ENCODE results near the gene PREB.
A peak's percentile ranks its signal among the peaks of the same experiment; 100 is the strongest.
"Not testable (repeated sequence)": the region's sequence is repeated elsewhere in the genome, so short reads cannot be mapped to it uniquely, and the experiment has no call there.

The PREB gene

DNA sequence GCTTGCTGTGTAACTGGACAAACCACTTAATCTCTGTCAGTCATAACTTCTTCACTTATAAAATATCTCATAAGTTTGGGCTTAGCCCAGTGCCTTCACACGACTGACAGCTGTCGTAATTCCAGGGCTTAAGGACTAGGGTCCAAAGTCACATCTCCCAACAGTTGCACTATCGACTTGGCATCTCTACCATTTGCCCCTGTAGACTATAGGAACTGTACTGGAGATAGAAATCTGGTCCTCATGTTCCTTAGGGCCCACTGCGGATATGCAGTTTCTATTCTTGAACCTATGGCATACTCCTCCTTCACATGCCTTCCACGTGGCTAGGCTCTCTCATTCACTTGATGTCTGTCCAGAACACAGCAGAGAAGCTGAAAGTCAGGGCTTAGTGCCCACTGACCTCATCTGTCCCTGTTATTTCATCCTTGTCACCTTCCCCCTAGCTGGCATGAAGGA is 8.2 kb downstream of the PREB start:
- no peak for DNase-seq (ENCODE audit: low read depth)
- H3K4me3 ChIP-seq (replicated peaks; ENCODE audit: low read depth, low read length): no peak overlapping the region
- no peak for TF ChIP-seq CTCF (IDR thresholded peaks at IDR 0.05; ENCODE audit: low read length, missing control alignments)

GRCh38 chr2:27125104-27125503 is 9.3 kb downstream of the PREB start:
- TF ChIP-seq CTCF (IDR thresholded peaks at IDR 0.05; ENCODE audit: low read length, missing control alignments): no peak
- no peak for DNase-seq (ENCODE audit: low read depth)
- H3K4me3 ChIP-seq (replicated peaks; ENCODE audit: low read depth, low read length): no peak overlapping the region

DNA sequence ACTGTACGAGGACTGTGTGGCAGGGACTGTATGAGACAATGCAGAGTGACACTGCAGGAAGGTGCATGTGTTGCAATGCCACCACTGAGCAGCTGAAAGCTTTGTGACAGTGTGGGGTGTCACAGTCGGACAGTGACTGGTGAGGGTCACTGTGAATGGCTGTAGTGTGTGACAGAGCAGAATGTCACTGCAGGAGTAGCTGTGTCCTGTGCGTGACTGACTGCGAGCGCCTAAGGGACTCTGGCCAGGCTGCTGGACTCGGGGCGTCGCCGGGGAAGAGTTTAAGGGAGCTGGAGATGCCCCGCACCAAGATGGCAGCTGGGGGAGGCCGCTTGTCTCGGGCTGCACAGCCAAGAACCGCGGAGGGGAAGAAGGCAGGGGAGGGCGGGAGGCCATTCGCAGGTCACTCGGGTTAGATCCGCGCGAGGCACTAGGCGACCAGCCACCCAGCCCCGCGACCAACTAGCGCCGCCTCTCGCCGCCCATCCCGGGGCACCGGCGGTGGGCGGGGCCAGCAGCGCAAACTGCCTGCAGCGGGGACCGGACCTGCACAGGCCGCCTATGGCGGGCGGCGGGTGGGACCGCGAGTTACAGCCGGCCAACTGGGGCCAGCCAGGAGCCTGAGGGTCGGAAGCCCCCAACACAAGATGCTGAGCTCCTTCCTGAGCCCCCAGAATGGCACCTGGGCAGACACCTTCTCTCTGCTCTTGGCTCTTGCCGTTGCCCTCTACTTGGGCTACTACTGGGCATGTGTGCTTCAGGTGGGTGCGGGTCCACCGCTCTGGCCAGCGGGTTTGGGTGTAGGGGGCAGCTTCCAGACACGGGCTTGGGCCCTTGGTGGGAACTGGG is 10.9 kb downstream of the PREB start, which contains the start of gene ABHD1:
Gene ABHD1 (plus strand): TSS at position 514 of the 849 bp plus-strand sequence. CDS start 134 bp downstream, at position 648.
- DNase-seq (ENCODE audit: low read depth): no peak
- TF ChIP-seq CTCF (IDR thresholded peaks at IDR 0.05; ENCODE audit: low read length, missing control alignments): no peak
- peak within 1 kb of the TSS; percentile 57 for H3K4me3 ChIP-seq (replicated peaks; ENCODE audit: low read depth, low read length)

GRCh38 chr2:27122791-27123190 is 11.6 kb downstream of the PREB start:
- no peak for TF ChIP-seq CTCF (IDR thresholded peaks at IDR 0.05; ENCODE audit: low read length, missing control alignments)
- no peak overlapping the region for H3K4me3 ChIP-seq (replicated peaks; ENCODE audit: low read depth, low read length)
- DNase-seq (ENCODE audit: low read depth): no peak

GRCh38 chr2:27121906-27122305 is 12.5 kb downstream of the PREB start:
- H3K4me3 ChIP-seq (replicated peaks; ENCODE audit: low read depth, low read length): no peak overlapping the region
- TF ChIP-seq CTCF (IDR thresholded peaks at IDR 0.05; ENCODE audit: low read length, missing control alignments): no peak
- DNase-seq (ENCODE audit: low read depth): no peak

GRCh38 chr2:27119330-27119670 is 15.1 kb downstream of the PREB start:
- peak overlapping the region; percentile 32 for H3K4me3 ChIP-seq (replicated peaks; ENCODE audit: low read depth, low read length)
- DNase-seq (ENCODE audit: low read depth): not testable (repeated sequence)

GRCh38 chr2:27118525-27119329 is 15.7 kb downstream of the PREB start, which contains the start of gene CGREF1:
Gene CGREF1 (minus strand): TSS chr2:27119128. CDS start chr2:27104366, 14,762 bp downstream.
- H3K4me3 ChIP-seq (replicated peaks; ENCODE audit: low read depth, low read length): peak within 1 kb of the TSS; percentile 35
- no peak for DNase-seq (ENCODE audit: low read depth)
- no peak for TF ChIP-seq CTCF (IDR thresholded peaks at IDR 0.05; ENCODE audit: low read length, missing control alignments)

Data from fibroblast of pulmonary artery (primary cell).